AG08396 (cell line): ENCODE measurements around the gene CNRIP1.

ENCODE experiments used
- DNase-seq: peaks from one replicate; pipeline ENCODE4 v3.0.0; 2012; ENCODE audit warnings: low spot score, mixed read lengths

Gene CNRIP1

DNA sequence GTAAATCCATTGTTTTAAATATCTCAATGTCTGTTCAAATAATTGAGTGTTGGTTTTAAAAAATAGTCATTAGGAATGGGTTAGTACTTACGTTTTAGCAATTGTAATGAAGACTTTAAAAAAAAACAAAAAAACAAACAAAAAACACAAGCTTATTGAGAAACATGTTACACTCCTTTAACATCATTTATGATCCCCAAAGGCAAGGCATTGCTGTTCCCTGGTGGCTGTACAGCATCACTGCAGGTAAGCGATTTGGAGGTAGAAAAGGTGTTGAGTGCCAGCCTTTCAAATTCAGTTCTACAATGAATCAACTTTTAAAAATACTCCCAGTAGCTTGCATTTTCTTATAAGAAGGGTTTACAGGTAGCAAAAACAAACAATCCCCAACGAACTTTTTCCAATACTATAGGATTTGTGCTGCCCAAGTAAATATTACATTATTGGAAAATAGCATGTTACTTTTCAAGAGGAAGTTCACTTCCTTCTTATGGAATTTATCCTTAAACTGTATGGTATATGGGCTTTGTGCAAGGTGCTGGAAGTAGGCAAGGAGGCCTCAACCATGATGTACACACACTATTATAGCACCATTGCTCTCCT is 27.5 kb downstream of the CNRIP1 start:
- DNase-seq = peak; percentile 12

DNA sequence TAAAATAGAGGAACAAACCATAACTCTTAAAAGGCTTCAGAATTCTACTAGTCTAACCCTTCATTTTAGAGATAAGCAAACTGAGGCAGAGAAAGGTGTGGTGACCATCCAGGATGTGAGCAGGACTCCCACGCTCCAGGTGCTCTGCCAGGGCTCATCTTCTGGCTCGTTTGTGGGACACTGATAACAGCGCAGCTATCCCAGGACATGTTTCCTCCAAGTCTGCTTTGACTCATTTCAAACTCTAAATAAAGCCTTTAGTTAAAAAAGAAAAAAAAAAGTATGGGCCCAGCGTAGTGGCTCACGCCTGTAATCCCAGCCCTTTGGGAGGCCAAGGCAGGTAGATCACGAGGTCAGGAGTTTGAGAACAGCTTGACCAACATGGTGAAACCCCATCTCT is 28.4 kb downstream of the CNRIP1 start:
- no peak for DNase-seq

DNA sequence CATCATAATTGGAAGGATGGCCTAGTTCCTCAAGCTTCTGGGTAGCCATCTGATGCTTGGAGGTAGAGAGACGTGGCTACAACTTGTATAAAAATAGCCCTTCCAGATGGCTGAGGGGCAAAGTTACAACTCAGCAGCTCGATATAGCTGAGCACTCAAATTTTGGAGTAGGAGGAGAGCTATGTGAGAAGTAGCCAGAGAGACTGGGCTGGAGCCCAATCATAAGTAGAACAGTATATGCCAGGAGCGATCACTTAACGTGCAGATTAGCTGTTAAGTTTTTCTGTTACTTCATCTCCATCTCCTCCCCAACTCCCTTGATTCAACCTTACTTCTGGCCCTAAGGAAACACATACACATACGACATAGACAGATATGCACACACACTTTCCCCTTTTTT is 28.8 kb downstream of the CNRIP1 start:
- DNase-seq = no peak

GRCh38 chr2:68287580-68288441 is 31.9 kb downstream of the CNRIP1 start:
- DNase-seq = peak; percentile 39

- peak; percentile 11 for DNase-seq
These were observed 34.9 kb downstream of the CNRIP1 start for GRCh38 chr2:68284896-68285295.

DNA sequence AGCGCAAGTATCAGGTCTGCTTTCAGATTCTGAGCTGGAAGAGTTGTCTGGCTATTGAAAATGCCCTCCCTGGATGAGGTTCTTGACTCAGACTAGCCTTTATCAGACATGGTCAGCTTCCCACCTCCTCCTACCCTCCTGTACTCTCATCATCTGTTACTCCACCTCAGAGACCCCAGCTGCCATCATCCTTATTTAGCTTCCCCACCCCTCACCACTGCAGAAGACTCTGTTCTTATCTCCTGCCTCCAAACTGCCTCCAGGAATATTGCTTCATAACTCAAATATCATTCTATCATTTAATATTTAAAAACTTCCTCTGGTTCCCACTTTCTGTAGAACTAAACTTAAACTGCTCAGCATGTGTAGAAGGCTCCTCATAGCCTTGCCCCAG is 36.3 kb downstream of the CNRIP1 start:
- DNase-seq = no peak

- peak; percentile 52 for DNase-seq
These were observed 36.8 kb downstream of the CNRIP1 start for GRCh38 chr2:68282811-68283418.

DNA sequence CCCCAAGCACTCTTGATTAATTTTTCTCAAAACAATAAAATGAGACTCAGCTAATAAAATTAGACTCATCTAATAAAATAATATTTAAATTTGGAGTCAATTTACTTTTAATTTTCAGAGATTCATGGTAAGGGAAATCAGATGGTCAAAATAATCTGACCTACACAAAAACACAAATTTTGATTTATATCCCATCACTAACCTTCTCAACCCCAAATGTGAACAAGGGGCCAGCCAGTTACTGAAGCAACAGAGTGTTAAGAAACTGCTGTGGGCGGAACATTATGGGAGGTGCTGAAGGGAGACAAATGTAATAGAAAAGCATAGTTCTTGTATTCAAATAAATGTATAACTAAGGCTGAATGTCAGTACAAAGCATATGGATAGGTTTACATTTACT is 39.0 kb downstream of the CNRIP1 start:
- no peak for DNase-seq

DNA sequence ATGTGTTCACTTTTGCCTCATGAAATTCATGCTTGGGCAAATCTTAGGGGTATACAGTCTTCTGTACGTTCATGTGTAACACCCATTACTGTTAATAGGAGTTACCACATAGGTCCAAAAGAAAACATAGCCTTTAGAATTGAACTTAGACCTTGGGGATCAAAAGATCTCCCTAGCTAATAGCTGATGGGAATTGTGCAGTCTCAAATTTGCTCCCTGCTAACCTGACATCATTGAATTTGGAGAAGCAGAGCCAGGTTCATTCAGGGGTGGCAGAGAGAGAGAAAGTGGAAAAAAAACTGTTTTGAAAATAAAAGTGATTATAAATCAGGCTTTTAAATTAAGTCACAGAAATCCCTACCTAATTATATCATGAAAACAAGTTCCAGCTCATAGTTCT is 39.4 kb downstream of the CNRIP1 start:
- no peak for DNase-seq

GRCh38 chr2:68279691-68280090 is 40.1 kb downstream of the CNRIP1 start:
- DNase-seq = no peak

DNA sequence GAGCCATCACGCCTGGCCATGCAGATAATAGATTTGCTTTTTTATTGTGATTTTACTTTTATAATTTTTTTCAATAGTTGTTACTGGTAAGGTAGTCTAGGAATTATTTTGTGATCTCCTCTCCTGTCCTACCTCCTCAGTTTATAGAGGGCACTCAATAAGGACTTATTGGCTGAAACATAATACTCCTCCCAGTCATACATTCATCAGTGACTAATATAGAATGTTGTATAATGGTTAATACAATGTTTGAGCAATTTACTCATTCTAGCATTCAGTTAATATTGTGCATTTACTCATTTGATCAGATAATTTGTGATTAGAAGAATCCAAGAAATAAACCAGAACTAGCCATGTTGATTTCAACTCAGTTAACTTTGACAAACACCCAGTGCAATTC is 41.6 kb downstream of the CNRIP1 start:
- no peak for DNase-seq

GRCh38 chr2:68274022-68274421 is 45.7 kb downstream of the CNRIP1 start:
- DNase-seq = no peak

DNA sequence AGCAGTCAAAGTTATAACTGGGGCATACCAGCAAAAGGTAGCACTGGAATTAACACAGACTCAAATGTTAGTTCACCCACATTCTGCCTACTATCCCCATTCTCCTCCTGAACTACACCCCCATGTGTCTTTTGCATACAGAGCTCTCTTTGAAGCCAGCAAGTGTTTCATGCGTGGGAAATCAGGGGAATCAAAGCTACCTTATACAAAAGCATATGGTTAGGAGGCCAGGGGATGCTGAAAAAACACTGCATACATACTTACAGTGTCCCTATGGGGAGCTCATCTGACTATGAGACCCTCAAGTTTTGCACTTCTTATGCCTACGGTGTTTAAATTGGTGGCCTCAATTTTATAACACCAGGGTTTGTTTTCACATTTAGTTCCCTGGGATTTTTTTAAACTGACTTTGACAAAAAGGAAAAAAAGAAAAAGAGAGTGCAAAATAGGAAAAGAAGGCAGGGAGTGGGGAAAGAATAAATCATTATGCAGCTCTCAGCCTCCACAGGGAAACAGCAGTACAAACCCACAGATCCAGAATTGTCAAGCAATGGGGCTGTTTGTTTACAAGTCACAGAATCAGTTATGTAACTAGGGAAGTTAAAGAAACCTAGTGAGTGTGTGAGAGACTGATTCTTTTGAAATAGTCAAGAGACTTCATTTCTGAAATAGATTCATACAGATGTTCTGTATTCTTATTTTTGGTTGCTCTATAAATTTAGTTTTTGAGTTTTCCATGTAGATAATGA is 47.3 kb downstream of the CNRIP1 start:
- DNase-seq = no peak

GRCh38 chr2:68266655-68267054 is 53.1 kb downstream of the CNRIP1 start:
- DNase-seq = no peak

DNA sequence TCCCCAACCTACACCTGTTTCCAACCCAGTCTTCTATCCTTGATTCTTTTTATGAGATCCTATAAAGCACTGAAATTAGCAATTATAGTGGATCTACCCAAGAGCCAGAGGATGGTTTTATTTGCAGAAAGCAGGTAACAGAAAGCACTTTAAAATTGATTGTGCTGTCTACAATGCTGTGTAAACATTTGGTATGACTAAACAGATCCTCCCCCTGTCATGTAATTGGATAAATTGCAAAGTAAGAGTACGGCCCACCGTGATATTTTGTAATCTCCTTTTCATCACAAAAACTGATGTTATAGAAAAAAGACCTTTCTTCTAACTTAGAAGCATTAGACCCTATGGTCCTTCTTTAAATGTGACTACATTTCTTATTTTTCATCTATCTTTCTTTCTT is 56.1 kb downstream of the CNRIP1 start:
- no peak for DNase-seq

GRCh38 chr2:68258851-68259250 is 60.9 kb downstream of the CNRIP1 start:
- peak; percentile 23 for DNase-seq

- peak; percentile 56 for DNase-seq
These were observed 63.7 kb downstream of the CNRIP1 start for GRCh38 chr2:68256093-68256450.

DNA sequence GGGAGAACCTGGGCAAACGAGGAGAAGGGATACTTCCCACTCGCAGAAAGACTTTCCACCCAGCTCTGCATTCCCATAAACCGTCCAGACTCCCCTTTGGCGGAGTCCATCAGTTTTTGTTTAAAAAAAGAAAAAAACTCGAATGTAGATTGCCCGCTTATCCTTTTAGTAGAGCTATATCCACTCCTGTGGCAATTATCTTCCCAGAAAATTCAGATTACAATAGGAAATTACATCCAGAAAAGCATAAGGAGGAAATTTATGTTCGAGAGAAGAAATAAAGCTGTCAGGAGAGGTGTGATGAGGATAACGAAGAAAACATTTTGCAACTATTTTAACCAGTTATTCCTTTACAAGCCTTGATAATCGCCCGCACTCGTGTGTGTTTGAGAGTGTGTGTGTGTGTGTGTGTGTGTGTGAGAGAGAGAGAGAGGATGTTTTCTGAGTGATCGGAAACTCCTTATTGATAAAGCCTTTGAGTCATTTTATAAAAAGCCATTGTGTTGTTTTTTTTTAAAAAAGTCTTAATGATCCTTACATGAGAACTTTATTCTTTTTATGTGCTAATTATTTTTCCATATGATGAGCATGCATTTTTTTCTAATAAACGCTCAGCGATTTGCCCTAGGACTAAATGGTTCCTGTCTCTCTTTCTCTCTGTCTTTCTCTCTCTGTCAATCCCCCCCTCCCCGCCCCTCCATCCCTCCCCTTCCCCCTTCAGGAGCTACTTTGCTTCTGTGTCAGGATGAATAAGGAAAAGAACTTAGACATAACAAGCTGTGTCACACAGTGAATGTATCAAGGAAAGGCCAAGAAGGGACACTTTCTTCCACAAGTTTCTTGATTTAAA is 66.3 kb downstream of the CNRIP1 start:
- no peak for DNase-seq

DNA sequence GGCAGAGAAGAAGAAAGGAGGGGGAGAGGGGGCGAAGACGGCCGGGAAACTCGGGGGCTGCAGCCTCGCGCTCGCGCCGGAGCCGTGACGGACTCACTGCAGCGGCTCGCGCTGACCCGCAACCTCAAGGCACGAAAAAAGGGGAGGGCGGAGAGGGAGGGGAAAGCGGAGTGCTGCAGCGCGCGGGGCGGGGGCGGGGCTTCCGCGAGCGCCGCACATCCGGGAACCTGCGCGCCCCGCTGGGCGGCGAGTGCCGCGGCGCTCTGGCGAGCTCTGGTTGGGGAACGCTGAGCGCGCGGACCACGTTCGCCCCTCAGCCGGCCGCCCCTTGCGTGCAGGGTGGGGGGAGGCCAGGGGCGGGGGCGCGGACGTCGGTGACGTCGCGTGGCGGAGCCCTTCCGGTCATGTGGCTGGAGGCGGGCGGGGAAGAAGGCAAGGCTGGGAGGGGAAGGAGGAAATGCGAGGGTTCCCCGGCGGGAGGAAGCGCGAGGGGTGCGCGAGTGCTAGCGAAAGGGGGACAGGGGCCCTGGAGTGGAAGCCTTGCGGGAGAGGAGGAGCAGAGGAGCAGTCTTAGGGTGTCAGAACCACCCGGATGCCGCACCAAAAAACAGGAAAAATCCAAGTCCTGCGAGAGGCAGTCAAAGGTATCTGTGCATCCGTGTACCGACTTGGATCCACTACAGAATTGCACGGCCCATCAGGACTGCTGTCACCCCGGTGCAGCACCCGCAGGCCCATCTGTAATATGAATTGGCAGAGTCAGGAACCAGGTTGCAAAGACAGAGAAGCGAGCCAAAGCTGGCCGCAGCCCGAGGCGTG is 67.1 kb downstream of the CNRIP1 start, which contains the start of gene PPP3R1:
PPP3R1 (minus strand) TSS at position 133 of the 819 bp plus-strand sequence. CDS start 405 bp downstream, outside the sequence.
- peak; percentile 95 for DNase-seq

- peak; percentile 28 for DNase-seq
These were observed 67.8 kb downstream of the CNRIP1 start for GRCh38 chr2:68251855-68252399.
